ENCODE results near the gene IWS1.

The IWS1 gene

GRCh38 chr2:127503491-127503890 lies 22.8 kb downstream of the IWS1 start:
- H3K36me3 ChIP-seq (replicated peaks; ENCODE audit: insufficient read depth, low read length) = peaks cover 22% of the 10 kb centered on the region
- H3K79me2 ChIP-seq (ENCODE audit: low read length) = peaks cover 49% of the 10 kb centered on the region

GRCh38 chr2:127498386-127498785 lies 27.9 kb downstream of the IWS1 start:
- no peak for DNase-seq
- H3F3A ChIP-seq (ENCODE audit: insufficient read depth, low read length) = no peaks in the 10 kb centered on the region; the same call in 1 of the 2 replicates
- H3K4me1 ChIP-seq (ENCODE audit: low read length) = no peaks in the 10 kb centered on the region
- no peak overlapping the region for H3K4me3 ChIP-seq (ENCODE audit: low read length)
- TF ChIP-seq EZH2 (optimal IDR thresholded peaks at IDR 0.05; ENCODE audit: low read depth, low read length) = no peak
- no peak overlapping the region for H2AFZ ChIP-seq (ENCODE audit: low read length)
- no peak overlapping the region for H3K27ac ChIP-seq (ENCODE audit: low read length)
- H3K9me2 ChIP-seq (replicated peaks; ENCODE audit: insufficient read depth, low read length) = no peaks in the 10 kb centered on the region
- H3K9ac ChIP-seq (ENCODE audit: low read length) = no peak overlapping the region
- H4K20me1 ChIP-seq (ENCODE audit: insufficient read depth, low read length) = no peaks in the 10 kb centered on the region
- H3K79me2 ChIP-seq (ENCODE audit: low read length) = peaks cover 5% of the 10 kb centered on the region
- no peaks in the 10 kb centered on the region for H3K9me3 ChIP-seq (replicated peaks; ENCODE audit: insufficient read depth, low read length)
- no peaks in the 10 kb centered on the region for H3K27me3 ChIP-seq (replicated peaks; ENCODE audit: insufficient read depth, low read length)
- no peak overlapping the region for H3K4me2 ChIP-seq (ENCODE audit: low read depth, low read length)
- H3K36me3 ChIP-seq (replicated peaks; ENCODE audit: insufficient read depth, low read length) = peaks cover 20% of the 10 kb centered on the region

More at GRCh38 chr2:127503491-127503890, 22.8 kb downstream of the IWS1 start:
- H3F3A ChIP-seq (ENCODE audit: insufficient read depth, low read length) = no peaks in the 10 kb centered on the region
- no peak overlapping the region for H3K27ac ChIP-seq (ENCODE audit: low read length)
- no peak for TF ChIP-seq EZH2phosphoT487 (IDR thresholded peaks at IDR 0.05; ENCODE audit: low read length)
- TF ChIP-seq CTCF (IDR thresholded peaks at IDR 0.05; ENCODE audit: low read length) = no peak
- no peak for TF ChIP-seq EZH2 (optimal IDR thresholded peaks at IDR 0.05; ENCODE audit: low read depth, low read length)
- H3K27me3 ChIP-seq (replicated peaks; ENCODE audit: insufficient read depth, low read length) = no peaks in the 10 kb centered on the region
- DNase-seq = no peak
- no peak overlapping the region for H3K4me2 ChIP-seq (ENCODE audit: low read depth, low read length)
- no peak overlapping the region for H3K4me3 ChIP-seq (ENCODE audit: low read length)
- no peak overlapping the region for H2AFZ ChIP-seq (ENCODE audit: low read length)
- H3K9me3 ChIP-seq (replicated peaks; ENCODE audit: insufficient read depth, low read length) = no peaks in the 10 kb centered on the region
- H4K20me1 ChIP-seq (ENCODE audit: insufficient read depth, low read length) = peaks cover 14% of the 10 kb centered on the region
- no peaks in the 10 kb centered on the region for H3K4me1 ChIP-seq (ENCODE audit: low read length)
- H3K9ac ChIP-seq (ENCODE audit: low read length) = no peak overlapping the region
- H3K9me2 ChIP-seq (replicated peaks; ENCODE audit: insufficient read depth, low read length) = no peaks in the 10 kb centered on the region

- no peak for DNase-seq
- H3K4me2 ChIP-seq (ENCODE audit: low read depth, low read length) = no peak overlapping the region
- no peaks in the 10 kb centered on the region for H3K9me2 ChIP-seq (replicated peaks; ENCODE audit: insufficient read depth, low read length)
- H3K4me3 ChIP-seq (ENCODE audit: low read length) = no peak overlapping the region
- no peaks in the 10 kb centered on the region for H3K4me1 ChIP-seq (ENCODE audit: low read length)
- H3K79me2 ChIP-seq (ENCODE audit: low read length) = no peaks in the 10 kb centered on the region
- no peak overlapping the region for H2AFZ ChIP-seq (ENCODE audit: low read length)
- no peaks in the 10 kb centered on the region for H3K27me3 ChIP-seq (replicated peaks; ENCODE audit: insufficient read depth, low read length)
- H3K27ac ChIP-seq (ENCODE audit: low read length) = no peak overlapping the region
- TF ChIP-seq EZH2 (optimal IDR thresholded peaks at IDR 0.05; ENCODE audit: low read depth, low read length) (no peak), CTCF (IDR thresholded peaks at IDR 0.05; ENCODE audit: low read length) (no peak), EZH2phosphoT487 (IDR thresholded peaks at IDR 0.05; ENCODE audit: low read length) (no peak)
- H3K9me3 ChIP-seq (replicated peaks; ENCODE audit: insufficient read depth, low read length) = no peaks in the 10 kb centered on the region
- no peaks in the 10 kb centered on the region for H4K20me1 ChIP-seq (ENCODE audit: insufficient read depth, low read length)
- no peak overlapping the region for H3K9ac ChIP-seq (ENCODE audit: low read length)
- H3K36me3 ChIP-seq (replicated peaks; ENCODE audit: insufficient read depth, low read length) = peaks cover 28% of the 10 kb centered on the region
- no peaks in the 10 kb centered on the region; the same call in 1 of the 2 replicates for H3F3A ChIP-seq (ENCODE audit: insufficient read depth, low read length)
Measured at GRCh38 chr2:127490283-127490682, 36.0 kb downstream of the IWS1 start.

- no peaks in the 10 kb centered on the region for H3K9me3 ChIP-seq (replicated peaks; ENCODE audit: insufficient read depth, low read length)
- H3K27ac ChIP-seq (ENCODE audit: low read length) = no peak overlapping the region
- H3K4me3 ChIP-seq (ENCODE audit: low read length) = no peak overlapping the region
- no peaks in the 10 kb centered on the region for H3K27me3 ChIP-seq (replicated peaks; ENCODE audit: insufficient read depth, low read length)
- H3F3A ChIP-seq (ENCODE audit: insufficient read depth, low read length) = no peaks in the 10 kb centered on the region
- H3K9ac ChIP-seq (ENCODE audit: low read length) = no peak overlapping the region
- H3K9me2 ChIP-seq (replicated peaks; ENCODE audit: insufficient read depth, low read length) = no peaks in the 10 kb centered on the region
- H3K79me2 ChIP-seq (ENCODE audit: low read length) = no peaks in the 10 kb centered on the region
- TF ChIP-seq CTCF (IDR thresholded peaks at IDR 0.05; ENCODE audit: low read length) (no peak), EZH2 (optimal IDR thresholded peaks at IDR 0.05; ENCODE audit: low read depth, low read length) (no peak), EZH2phosphoT487 (IDR thresholded peaks at IDR 0.05; ENCODE audit: low read length) (no peak)
- H3K36me3 ChIP-seq (replicated peaks; ENCODE audit: insufficient read depth, low read length) = peaks cover 22% of the 10 kb centered on the region
- H3K4me1 ChIP-seq (ENCODE audit: low read length) = no peaks in the 10 kb centered on the region
- no peak for DNase-seq
- H3K4me2 ChIP-seq (ENCODE audit: low read depth, low read length) = no peak overlapping the region
- H4K20me1 ChIP-seq (ENCODE audit: insufficient read depth, low read length) = no peaks in the 10 kb centered on the region
- H2AFZ ChIP-seq (ENCODE audit: low read length) = no peak overlapping the region
Measured at GRCh38 chr2:127486247-127487058, 39.8 kb downstream of the IWS1 start.
